B cell (primary cell): Measurements from ENCODE around the gene SERPINA10. TPM values are rescaled to one million over a fixed set of nuclear protein-coding genes. Genes with fewer than 3 reads are reported as not detected.

Source experiments
- ATAC-seq: fragments of 200-7000 bp; cut with Tn5 transposase; one replicate; pipeline ENCODE4 v1.10.0; 2021; ENCODE audit warnings: low read depth, mild to moderate bottlenecking, moderate number of reproducible peaks, moderate library complexity
- CTCF ChIA-PET: fragments of 350-600 bp; sonication (Branson Sonifier 250); formaldehyde crosslinking; loops from one replicate; lab custom pipeline; 2021; ENCODE audit warnings: antibody characterized with exemption, inconsistent platforms; lab: Charles Lee
- POLR2A ChIA-PET: fragments of 350-600 bp; sonication (Branson Sonifier 250); formaldehyde crosslinking; loops from one replicate; lab custom pipeline; 2021; ENCODE audit warnings: antibody characterized with exemption; lab: Charles Lee
- DNase-seq: peaks from one replicate; pipeline ENCODE4 v3.0.0; 2013
- H2AFZ ChIP-seq: 2 replicates; pipeline ENCODE4 v1.6.1; 2012; ENCODE audit warnings: mild to moderate bottlenecking, low read depth, low read length; ENCODE audit not compliant: insufficient read depth, poor library complexity, severe bottlenecking
- H3K27ac ChIP-seq, 2 donors: 1 replicate in 1 of 2; 2 replicates in 1 of 2; pipeline ENCODE4 v1.5.1; 2012 to 2013; ENCODE audit warnings: low read length in 2 of 2, mild to moderate bottlenecking in 2 of 2, moderate library complexity in 1 of 2
- H3K27me3 ChIP-seq, 4 experiments: fragments of 200-600 bp in 1 of 4; sonication (generic) in 1 of 4; replicated peaks in 1 of 4; 1 replicate in 2 of 4; 2 replicates in 2 of 4; pipeline versions ENCODE4 v1.6.1 to v1.7.0; 2013 to 2016; ENCODE audit warnings: low read length in 3 of 4, mild to moderate bottlenecking in 2 of 4, mixed read lengths in 1 of 4, moderate library complexity in 1 of 4; ENCODE audit not compliant: insufficient read depth in 4 of 4, control insufficient read depth in 3 of 4; ENCODE audit errors: control extremely low read depth in 1 of 4
- H3K36me3 ChIP-seq, 2 experiments: replicated peaks in 1 of 2; 1 replicate in 1 of 2; 2 replicates in 1 of 2; pipeline versions ENCODE4 v1.6.1 to v1.7.1; 2013; ENCODE audit warnings: low read length in 1 of 2; ENCODE audit not compliant: insufficient read depth in 2 of 2, control insufficient read depth in 1 of 2; ENCODE audit errors: control extremely low read depth in 1 of 2, extremely low read depth in 1 of 2
- H3K4me1 ChIP-seq, 2 donors: fragments of 200-600 bp in 1 of 2; sonication (generic) in 1 of 2; 1 replicate in 1 of 2; 2 replicates in 1 of 2; pipeline versions ENCODE4 v1.5.1 to v1.6.1; 2013 to 2017; ENCODE audit warnings: low read length in 2 of 2; ENCODE audit not compliant: control insufficient read depth in 2 of 2, insufficient read depth in 2 of 2
- H3K4me2 ChIP-seq: replicated peaks from 2 replicates; pipeline ENCODE3; 2012; ENCODE audit warnings: mild to moderate bottlenecking, low read depth, low read length; ENCODE audit not compliant: poor library complexity, severe bottlenecking
- H3K4me3 ChIP-seq, 5 experiments: fragments of 200-600 bp in 1 of 5; sonication (generic) in 1 of 5; 1 replicate in 3 of 5; 2 replicates in 2 of 5; pipeline versions ENCODE4 v1.5.1 to v1.7.0; 2011 to 2016; ENCODE audit warnings: low read length in 4 of 5, mild to moderate bottlenecking in 4 of 5, low read depth in 2 of 5, control low read depth in 1 of 5, moderate library complexity in 1 of 5; ENCODE audit not compliant: insufficient read depth in 1 of 5; ENCODE audit errors: control extremely low read depth in 1 of 5, extremely low read depth in 1 of 5
- H3K79me2 ChIP-seq: fragments of 200-600 bp; sonication (generic); one replicate; pipeline ENCODE4 v1.6.0; 2016; ENCODE audit warnings: low read length; ENCODE audit not compliant: control insufficient read depth, insufficient read depth
- H3K9ac ChIP-seq: fragments of 200-600 bp; sonication (generic); 2 replicates; pipeline ENCODE4 v1.6.1; 2017; ENCODE audit warnings: mild to moderate bottlenecking, low read length, moderate library complexity
- H3K9me3 ChIP-seq, 3 donors: one replicate each; pipeline versions ENCODE4 v1.6.1 to v1.7.1; 2013; ENCODE audit warnings: low read length in 2 of 3; ENCODE audit not compliant: control insufficient read depth in 2 of 3, insufficient read depth in 1 of 3; ENCODE audit errors: control extremely low read depth in 1 of 3
- H4K20me1 ChIP-seq: 2 replicates; pipeline ENCODE4 v1.6.0; 2012; ENCODE audit warnings: mild to moderate bottlenecking, low read length; ENCODE audit not compliant: insufficient read depth, control insufficient read depth, poor library complexity, severe bottlenecking
- H3K27ac Mint-ChIP-seq: one replicate; pipeline ENCODE4 v1.8.0; 2021; ENCODE audit warnings: mixed read lengths
- H3K27me3 Mint-ChIP-seq: one replicate; pipeline ENCODE4 v1.8.0; 2021; ENCODE audit warnings: mixed read lengths
- H3K4me1 Mint-ChIP-seq: one replicate; pipeline ENCODE4 v1.8.0; 2021; ENCODE audit warnings: mixed read lengths
- H3K4me3 Mint-ChIP-seq: one replicate; pipeline ENCODE4 v1.8.0; 2021; ENCODE audit warnings: mixed read lengths
- H3K9me3 Mint-ChIP-seq: one replicate; pipeline ENCODE4 v1.8.0; 2022; ENCODE audit warnings: mixed read lengths; ENCODE audit not compliant: insufficient read depth
- CTCF ChIP-seq: fragments of 200-600 bp; IDR thresholded peaks from one replicate; pipeline ENCODE4 v1.8.0; 2022; ENCODE audit warnings: antibody characterized with exemption, mild to moderate bottlenecking
- EZH2 ChIP-seq: IDR thresholded peaks from 2 replicates; pipeline ENCODE4 v1.6.1; 2012; ENCODE audit warnings: borderline replicate concordance, low read depth, mild to moderate bottlenecking, moderate library complexity, low read length; ENCODE audit not compliant: insufficient read depth, poor library complexity, severe bottlenecking
- WGBS: methylation state at CpG from one replicate; pipeline ENCODE4 v1.1.5; 2013; ENCODE audit warnings: missing lambda C conversion rate; ENCODE audit not compliant: insufficient coverage; 5-methylcytosine and 5-hydroxymethylcytosine counted together
- intact Hi-C: fragments of 100-400 bp; cut with micrococcal nuclease; formaldehyde crosslinking; loops from one replicate; pipeline ENCODE4 v1.10.0; 2022
- polyA plus RNA-seq: library from polyadenylated mRNA; depleted of rRNA; stranded (reverse); fragments of >200 nt; gene quantifications from 2 replicates; pipeline ENCODE4 v1.2.3, GENCODE V29; 2012
- total RNA-seq, 2 donors: library from RNA; stranded (reverse); fragments of 120-200 nt in 1 of 2; gene quantifications; 1 replicate in 1 of 2; 2 replicates in 1 of 2; pipeline versions ENCODE4 v1.2.3 to v1.2.4, GENCODE V29; 2013 to 2022

Gene SERPINA10
- total and polyA plus RNA-seq, 2 donors (not counting 1 experiment from before 2014, with no cell fraction given): not detected

GRCh38 chr14:94314890-94315289 lies 21.8 kb upstream of the SERPINA10 start:
- CTCF ChIA-PET: no interaction called here
- Mint-ChIP-seq H3K27me3 (no peaks in the 10 kb centered on the region), H3K9me3 (peaks cover 3% of the 10 kb centered on the region), H3K4me3 (no peak overlapping the region), H3K4me1 (no peaks in the 10 kb centered on the region), H3K27ac (no peak overlapping the region)
- no peak overlapping the region for H3K9ac ChIP-seq
- H3K4me2 ChIP-seq: no peak overlapping the region
- no peaks in the 10 kb centered on the region for H3K79me2 ChIP-seq
- H3K36me3 ChIP-seq: no peaks in the 10 kb centered on the region
- POLR2A ChIA-PET: no interaction called here
- intact Hi-C loops: no loop called here
- no peak overlapping the region for H3K4me3 ChIP-seq
- no peak overlapping the region for H3K27ac ChIP-seq
- DNase-seq: no peak
- WGBS: 100% methylated on average over 1 of the region's 2 CpGs
- no peaks in the 10 kb centered on the region for H4K20me1 ChIP-seq
- no peak overlapping the region for H2AFZ ChIP-seq
- TF ChIP-seq EZH2 (no peak), CTCF (no peak)
- peaks cover 0 to 2% (median 0%) of the 10 kb centered on the region in 4 experiments for H3K27me3 ChIP-seq
- no peak for ATAC-seq
- H3K9me3 ChIP-seq: peaks cover 0 to 14% (median 0%) of the 10 kb centered on the region in 3 donors
- no peaks in the 10 kb centered on the region for H3K4me1 ChIP-seq

- Mint-ChIP-seq H3K27ac (no peak overlapping the region), H3K27me3 (no peaks in the 10 kb centered on the region), H3K4me3 (no peak overlapping the region), H3K9me3 (peaks cover 3% of the 10 kb centered on the region), H3K4me1 (no peaks in the 10 kb centered on the region)
- DNase-seq (no peak), ATAC-seq (no peak)
- intact Hi-C loops: no loop called here
- Histone ChIP-seq H2AFZ (no peak overlapping the region), H3K36me3 (no peaks in the 10 kb centered on the region), H3K27ac (no peak overlapping the region), H3K4me2 (no peak overlapping the region), H4K20me1 (no peaks in the 10 kb centered on the region), H3K4me3 (no peak overlapping the region), H3K27me3 (peaks cover 0 to 2% (median 0%) of the 10 kb centered on the region in 4 experiments), H3K9ac (no peak overlapping the region), H3K9me3 (peaks cover 0 to 14% (median 0%) of the 10 kb centered on the region in 3 donors), H3K4me1 (no peaks in the 10 kb centered on the region), H3K79me2 (no peaks in the 10 kb centered on the region)
- CTCF ChIA-PET: no interaction called here
- TF ChIP-seq CTCF (no peak), EZH2 (no peak)
- WGBS: 90% methylated on average over 8 of the region's 8 CpGs
- POLR2A ChIA-PET: no interaction called here
These were observed 21.1 kb upstream of the SERPINA10 start for GRCh38 chr14:94313991-94314655.
